Hypothalamus (tissue), 51 donors: ENCODE data around the gene IL26.

Experiments
- DNase-seq, 51 donors: peaks; one replicate each; lab custom pipeline; 2025; lab: John Stamatoyannopoulos, UW

Gene IL26

DNA sequence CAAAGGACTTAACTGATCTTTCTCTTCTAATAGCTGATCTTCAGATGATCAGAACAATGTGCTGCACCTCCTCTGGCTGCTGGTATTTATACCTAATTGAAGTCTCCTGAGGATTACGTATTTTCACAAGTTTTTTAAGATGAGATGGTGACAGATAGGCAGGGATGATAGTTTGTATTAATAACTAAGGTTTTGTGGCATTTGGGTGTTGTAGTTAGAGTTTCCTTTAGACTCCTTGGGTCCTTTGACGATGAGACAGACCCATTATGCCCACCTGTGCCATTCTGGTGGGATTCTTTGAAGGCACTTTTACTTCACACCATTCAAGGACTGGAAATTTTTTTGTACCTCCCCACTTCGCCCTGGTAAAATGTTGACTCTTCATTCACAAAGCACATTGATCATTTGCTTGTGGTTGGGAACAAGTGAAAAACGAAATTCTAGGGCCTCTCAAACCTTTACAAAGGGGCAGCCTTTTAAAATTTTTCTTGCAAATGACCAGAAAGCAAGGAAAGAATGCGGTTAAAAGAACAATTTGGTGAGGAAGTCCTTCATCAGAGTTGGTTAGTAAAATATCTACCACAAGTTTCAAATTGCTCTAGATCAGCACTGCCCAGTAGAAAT lies 65.8 kb downstream of the IL26 start, which contains the start of gene IFNG:
TSS of gene IFNG (minus strand) at position 60 of the 624 bp plus-strand sequence. CDS start 125 bp downstream, outside the sequence.
- no peak for DNase-seq

DNA sequence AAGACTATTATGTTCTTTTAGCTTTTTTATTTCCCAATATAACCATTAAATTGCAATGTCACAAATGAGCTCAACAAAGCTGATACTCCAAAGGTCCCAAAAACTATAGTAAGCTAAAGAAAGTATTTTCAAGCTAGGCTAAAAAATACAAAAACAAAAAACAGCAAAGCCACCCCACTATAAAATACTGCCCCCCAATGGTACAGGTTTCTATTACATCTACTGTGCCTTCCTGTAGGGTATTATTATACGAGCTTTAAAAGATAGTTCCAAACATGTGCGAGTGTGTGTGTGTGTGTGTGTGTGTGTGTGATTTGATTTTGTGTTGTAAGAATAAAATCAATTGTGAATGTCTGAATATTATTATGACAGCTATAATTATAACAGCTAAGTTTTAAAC lies 67.2 kb downstream of the IL26 start:
- no peak for DNase-seq

DNA sequence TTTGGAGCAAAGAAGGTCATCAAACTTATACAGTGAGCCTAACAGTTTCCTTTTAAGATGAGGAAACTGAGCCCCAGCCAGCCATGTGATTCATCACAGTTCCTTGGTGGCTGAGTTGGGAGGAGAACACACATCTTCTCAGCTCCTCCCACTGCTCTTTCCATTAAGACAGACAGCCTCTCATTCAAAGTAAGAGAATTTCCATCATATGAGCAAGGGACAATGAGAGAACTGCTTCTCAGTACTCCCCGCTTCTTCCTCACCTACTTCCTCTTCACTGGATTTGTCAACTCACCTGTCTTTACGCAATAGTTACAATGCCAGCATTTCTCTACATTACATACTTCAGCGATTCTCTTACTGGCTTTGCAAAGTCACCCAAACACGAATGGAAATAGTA lies 68.2 kb downstream of the IL26 start:
- no peak for DNase-seq

DNA sequence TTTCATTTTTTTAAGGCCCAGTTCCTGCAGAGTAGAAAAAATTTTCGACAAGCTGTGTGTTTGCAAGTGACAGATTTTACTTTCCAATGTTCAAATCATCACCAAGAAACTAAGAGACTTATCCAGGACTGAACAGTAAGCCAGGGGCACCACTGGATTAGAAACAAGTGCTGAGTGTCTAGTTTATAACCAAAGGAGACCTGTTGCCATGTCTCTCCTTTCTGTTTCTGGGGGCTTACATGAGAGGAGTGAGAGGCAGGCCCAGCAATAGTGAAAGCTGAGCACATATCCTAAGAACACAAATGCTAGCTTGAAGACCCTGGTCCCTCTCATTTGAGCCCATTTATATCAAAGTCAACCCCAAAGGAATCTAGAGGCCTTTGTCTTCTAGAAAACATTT lies 69.0 kb downstream of the IL26 start:
- DNase-seq = no peak

DNA sequence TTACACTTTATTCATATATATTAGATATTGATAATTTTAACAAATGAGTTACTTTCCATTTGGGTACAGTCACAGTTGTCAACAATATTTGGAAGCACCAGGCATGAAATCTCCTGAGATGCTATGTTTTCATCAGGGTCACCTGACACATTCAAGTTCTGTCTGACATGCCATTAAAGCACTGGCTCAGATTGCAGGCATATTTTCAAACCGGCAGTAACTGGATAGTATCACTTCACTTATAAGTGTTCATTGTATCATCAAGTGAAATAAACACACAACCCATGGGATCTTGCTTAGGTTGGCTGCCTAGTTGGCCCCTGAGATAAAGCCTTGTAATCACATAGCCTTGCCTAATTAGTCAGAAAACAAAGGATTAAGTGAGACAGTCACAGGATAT lies 70.8 kb downstream of the IL26 start:
- DNase-seq = no peak
